ENCODE results near the gene FLT3.
"Not testable (repeated sequence)": the region's sequence is repeated elsewhere in the genome, so short reads cannot be mapped to it uniquely, and the experiment has no call there.

The FLT3 gene

DNA sequence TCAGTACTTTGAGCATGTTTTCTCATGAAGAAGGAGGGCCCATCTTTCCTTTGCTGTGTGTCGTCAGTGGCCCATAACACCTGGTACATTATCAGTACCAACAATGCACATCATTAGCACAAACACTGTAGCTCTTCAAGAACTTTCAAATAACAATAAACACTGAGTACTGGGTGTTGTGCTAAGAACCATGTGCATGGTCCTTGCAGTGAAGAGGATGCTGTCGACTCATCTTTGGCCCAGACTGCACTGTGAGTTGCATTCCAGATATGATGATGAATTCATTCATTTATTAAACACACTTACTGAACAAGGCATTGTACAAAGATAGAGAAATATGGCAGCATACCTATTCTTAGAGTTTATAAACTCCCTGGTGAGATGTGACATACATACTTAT, 55.8 kb downstream of the FLT3 start:
- Histone ChIP-seq H3K4me1 (ENCODE audit: control insufficient read depth, insufficient read depth, low read length) (no peaks in the 10 kb centered on the region), H3K4me3 (ENCODE audit: low read length in 2 of 2) (no peak overlapping the region), H3K27ac (ENCODE audit: low read length) (no peak overlapping the region), H3K36me3 (ENCODE audit: control insufficient read depth in 2 of 2, insufficient read depth in 2 of 2, low read length in 2 of 2) (no peaks in the 10 kb centered on the region), H3K27me3 (ENCODE audit: control insufficient read depth in 1 of 2, insufficient read depth in 2 of 2, low read length in 2 of 2) (no peaks in the 10 kb centered on the region), H3K9me3 (ENCODE audit: control insufficient read depth in 2 of 2, low read length in 2 of 2) (no peaks in the 10 kb centered on the region), H3K9ac (ENCODE audit: low read length in 2 of 2) (no peak overlapping the region)

- H3K36me3 ChIP-seq (ENCODE audit: control insufficient read depth in 2 of 2, insufficient read depth in 2 of 2, low read length in 2 of 2), result no peaks in the 10 kb centered on the region
- H3K4me1 ChIP-seq (ENCODE audit: control insufficient read depth, insufficient read depth, low read length), result no peaks in the 10 kb centered on the region
- H3K9ac ChIP-seq (ENCODE audit: low read length in 2 of 2), result no peak overlapping the region
- H3K4me3 ChIP-seq (ENCODE audit: low read length in 2 of 2), result no peak overlapping the region
- no peaks in the 10 kb centered on the region for H3K27me3 ChIP-seq (ENCODE audit: control insufficient read depth in 1 of 2, insufficient read depth in 2 of 2, low read length in 2 of 2)
- no peaks in the 10 kb centered on the region for H3K9me3 ChIP-seq (ENCODE audit: control insufficient read depth in 2 of 2, low read length in 2 of 2)
- no peak overlapping the region for H3K27ac ChIP-seq (ENCODE audit: low read length)
Measured at GRCh38 chr13:28043224-28043623, 57.2 kb downstream of the FLT3 start.

- no peaks in the 10 kb centered on the region for H3K4me1 ChIP-seq (ENCODE audit: control insufficient read depth, insufficient read depth, low read length)
- no peak overlapping the region for H3K27ac ChIP-seq (ENCODE audit: low read length)
- H3K9me3 ChIP-seq (ENCODE audit: control insufficient read depth in 2 of 2, low read length in 2 of 2), result no peaks in the 10 kb centered on the region
- H3K27me3 ChIP-seq (ENCODE audit: control insufficient read depth in 1 of 2, insufficient read depth in 2 of 2, low read length in 2 of 2), result no peaks in the 10 kb centered on the region
- H3K36me3 ChIP-seq (ENCODE audit: control insufficient read depth in 2 of 2, insufficient read depth in 2 of 2, low read length in 2 of 2), result no peaks in the 10 kb centered on the region
- no peak overlapping the region for H3K9ac ChIP-seq (ENCODE audit: low read length in 2 of 2)
- H3K4me3 ChIP-seq (ENCODE audit: low read length in 2 of 2), result no peak overlapping the region
Measured at GRCh38 chr13:28041501-28041900, 58.9 kb downstream of the FLT3 start.

- H3K27me3 ChIP-seq (ENCODE audit: control insufficient read depth in 1 of 2, insufficient read depth in 2 of 2, low read length in 2 of 2), result no peaks in the 10 kb centered on the region
- H3K9ac ChIP-seq (ENCODE audit: low read length in 2 of 2), result no peak overlapping the region
- H3K4me1 ChIP-seq (ENCODE audit: control insufficient read depth, insufficient read depth, low read length), result no peaks in the 10 kb centered on the region
- H3K4me3 ChIP-seq (ENCODE audit: low read length in 2 of 2), result no peak overlapping the region
- H3K27ac ChIP-seq (ENCODE audit: low read length), result no peak overlapping the region
- H3K9me3 ChIP-seq (ENCODE audit: control insufficient read depth in 2 of 2, low read length in 2 of 2), result no peaks in the 10 kb centered on the region
- no peaks in the 10 kb centered on the region for H3K36me3 ChIP-seq (ENCODE audit: control insufficient read depth in 2 of 2, insufficient read depth in 2 of 2, low read length in 2 of 2)
Measured at GRCh38 chr13:28041031-28041461, 59.3 kb downstream of the FLT3 start.

- Histone ChIP-seq H3K4me3 (ENCODE audit: low read length in 2 of 2) (no peak overlapping the region), H3K27ac (ENCODE audit: low read length) (no peak overlapping the region), H3K4me1 (ENCODE audit: control insufficient read depth, insufficient read depth, low read length) (no peaks in the 10 kb centered on the region), H3K9me3 (ENCODE audit: control insufficient read depth in 2 of 2, low read length in 2 of 2) (no peaks in the 10 kb centered on the region), H3K9ac (ENCODE audit: low read length in 2 of 2) (no peak overlapping the region), H3K27me3 (ENCODE audit: control insufficient read depth in 1 of 2, insufficient read depth in 2 of 2, low read length in 2 of 2) (no peaks in the 10 kb centered on the region), H3K36me3 (ENCODE audit: control insufficient read depth in 2 of 2, insufficient read depth in 2 of 2, low read length in 2 of 2) (no peaks in the 10 kb centered on the region)
Measured at GRCh38 chr13:28037399-28037798, 63.0 kb downstream of the FLT3 start.

- Histone ChIP-seq H3K9ac (ENCODE audit: low read length in 2 of 2) (no peak overlapping the region), H3K36me3 (ENCODE audit: control insufficient read depth in 2 of 2, insufficient read depth in 2 of 2, low read length in 2 of 2) (no peaks in the 10 kb centered on the region), H3K27ac (ENCODE audit: low read length) (no peak overlapping the region), H3K9me3 (ENCODE audit: control insufficient read depth in 2 of 2, low read length in 2 of 2) (no peaks in the 10 kb centered on the region), H3K27me3 (ENCODE audit: control insufficient read depth in 1 of 2, insufficient read depth in 2 of 2, low read length in 2 of 2) (peaks cover 0 to 1% of the 10 kb centered on the region in 2 donors), H3K4me3 (ENCODE audit: low read length in 2 of 2) (no peak overlapping the region), H3K4me1 (ENCODE audit: control insufficient read depth, insufficient read depth, low read length) (no peaks in the 10 kb centered on the region)
Measured at GRCh38 chr13:28035146-28035782, 65.1 kb downstream of the FLT3 start.

DNA sequence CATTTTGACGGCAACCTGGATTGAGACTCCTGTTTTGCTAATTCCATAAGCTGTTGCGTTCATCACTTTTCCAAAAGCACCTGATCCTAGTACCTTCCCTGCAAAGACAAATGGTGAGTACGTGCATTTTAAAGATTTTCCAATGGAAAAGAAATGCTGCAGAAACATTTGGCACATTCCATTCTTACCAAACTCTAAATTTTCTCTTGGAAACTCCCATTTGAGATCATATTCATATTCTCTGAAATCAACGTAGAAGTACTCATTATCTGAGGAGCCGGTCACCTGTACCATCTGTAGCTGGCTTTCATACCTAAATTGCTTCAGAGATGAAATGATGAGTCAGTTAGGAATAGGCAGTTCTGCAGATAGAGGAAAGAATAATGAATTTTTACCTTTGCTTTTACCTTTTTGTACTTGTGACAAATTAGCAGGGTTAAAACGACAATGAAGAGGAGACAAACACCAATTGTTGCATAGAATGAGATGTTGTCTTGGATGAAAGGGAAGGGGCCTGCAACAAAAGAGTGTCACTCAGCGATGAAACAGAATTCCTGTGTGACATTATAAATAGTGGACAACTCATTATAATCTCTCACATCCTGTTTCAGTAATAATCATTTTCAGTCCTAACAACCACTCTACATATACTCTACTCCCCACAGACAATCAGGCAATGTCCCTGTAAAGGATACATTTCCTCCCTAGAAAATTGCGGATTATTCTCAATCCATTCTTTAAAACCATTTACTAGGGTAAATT, 66.3 kb downstream of the FLT3 start:
- H3K36me3 ChIP-seq (ENCODE audit: control insufficient read depth in 2 of 2, insufficient read depth in 2 of 2, low read length in 2 of 2), result no peaks in the 10 kb centered on the region
- H3K9ac ChIP-seq (ENCODE audit: low read length in 2 of 2), result no peak overlapping the region
- H3K27ac ChIP-seq (ENCODE audit: low read length), result no peak overlapping the region
- no peaks in the 10 kb centered on the region for H3K4me1 ChIP-seq (ENCODE audit: control insufficient read depth, insufficient read depth, low read length)
- no peaks in the 10 kb centered on the region for H3K9me3 ChIP-seq (ENCODE audit: control insufficient read depth in 2 of 2, low read length in 2 of 2)
- H3K27me3 ChIP-seq (ENCODE audit: control insufficient read depth in 1 of 2, insufficient read depth in 2 of 2, low read length in 2 of 2), result peaks cover 0 to 4% of the 10 kb centered on the region in 2 donors
- H3K4me3 ChIP-seq (ENCODE audit: low read length in 2 of 2), result no peak overlapping the region

DNA sequence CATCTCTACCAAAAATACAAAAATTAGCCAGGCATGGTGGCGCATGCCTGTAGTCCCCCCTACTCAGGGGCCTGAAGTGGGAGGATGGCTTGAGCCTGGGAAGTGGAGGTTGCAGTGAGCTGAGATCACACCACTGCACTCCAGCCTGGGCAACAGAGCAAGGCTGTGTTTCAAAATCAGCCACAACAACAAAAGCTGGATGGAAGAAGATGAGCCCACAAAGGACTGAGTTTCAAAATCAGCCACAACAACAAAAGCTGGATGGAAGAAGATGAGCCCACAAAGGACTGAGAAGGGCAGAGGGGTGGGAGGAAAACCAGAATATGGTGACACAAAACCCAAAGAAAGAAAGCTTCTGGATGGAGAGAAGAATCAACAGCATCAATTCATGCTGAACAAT, 67.9 kb downstream of the FLT3 start:
- H3K27ac ChIP-seq (ENCODE audit: low read length); H3K9ac ChIP-seq (ENCODE audit: low read length in 2 of 2); H3K9me3 ChIP-seq (ENCODE audit: control insufficient read depth in 2 of 2, low read length in 2 of 2); H3K4me1 ChIP-seq (ENCODE audit: control insufficient read depth, insufficient read depth, low read length); H3K4me3 ChIP-seq (ENCODE audit: low read length in 2 of 2); H3K27me3 ChIP-seq (ENCODE audit: control insufficient read depth in 1 of 2, insufficient read depth in 2 of 2, low read length in 2 of 2); H3K36me3 ChIP-seq (ENCODE audit: control insufficient read depth in 2 of 2, insufficient read depth in 2 of 2, low read length in 2 of 2): not testable (repeated sequence)

GRCh38 chr13:28031896-28032288, 68.5 kb downstream of the FLT3 start:
- Histone ChIP-seq H3K9ac (ENCODE audit: low read length in 2 of 2) (no peak overlapping the region), H3K27ac (ENCODE audit: low read length) (no peak overlapping the region), H3K9me3 (ENCODE audit: control insufficient read depth in 2 of 2, low read length in 2 of 2) (no peaks in the 10 kb centered on the region), H3K36me3 (ENCODE audit: control insufficient read depth in 2 of 2, insufficient read depth in 2 of 2, low read length in 2 of 2) (no peaks in the 10 kb centered on the region), H3K27me3 (ENCODE audit: control insufficient read depth in 1 of 2, insufficient read depth in 2 of 2, low read length in 2 of 2) (peaks cover 3 to 4% of the 10 kb centered on the region in 2 donors), H3K4me1 (ENCODE audit: control insufficient read depth, insufficient read depth, low read length) (no peaks in the 10 kb centered on the region), H3K4me3 (ENCODE audit: low read length in 2 of 2) (no peak overlapping the region)

DNA sequence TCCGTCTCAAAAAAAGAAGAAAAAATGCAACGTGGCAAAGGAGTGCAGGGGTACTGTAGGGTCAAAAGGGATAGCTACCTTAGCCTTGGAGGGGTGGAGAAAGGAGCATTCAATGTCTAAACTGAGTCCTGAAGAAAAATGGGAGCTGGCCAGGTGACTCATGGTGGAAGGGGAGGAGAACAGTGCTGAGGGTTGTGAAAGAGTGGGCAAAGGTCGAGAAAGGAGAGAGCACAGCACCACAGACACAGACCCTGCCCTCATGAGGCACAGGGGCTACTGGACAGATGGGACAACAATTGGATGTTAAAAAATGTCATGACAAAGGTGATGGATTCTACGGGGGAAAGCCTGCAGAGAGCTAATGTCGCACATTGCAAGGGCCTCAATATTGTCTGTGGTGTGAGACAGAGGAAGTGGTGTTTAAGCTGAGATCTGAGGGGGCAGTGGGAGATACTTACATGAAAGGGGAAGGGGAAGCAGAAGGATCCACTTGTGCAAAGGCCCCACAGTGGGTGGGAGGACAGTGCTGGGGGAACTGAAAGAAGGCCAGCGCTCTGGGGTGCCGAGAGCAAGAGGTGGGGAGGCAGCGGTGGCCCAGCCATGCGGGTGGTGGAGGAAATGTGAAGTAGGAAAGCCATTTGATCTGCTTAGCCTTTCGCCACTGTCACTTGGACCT, 69.0 kb downstream of the FLT3 start:
- Histone ChIP-seq H3K4me1 (ENCODE audit: control insufficient read depth, insufficient read depth, low read length) (no peaks in the 10 kb centered on the region), H3K4me3 (ENCODE audit: low read length in 2 of 2) (no peak overlapping the region), H3K9me3 (ENCODE audit: control insufficient read depth in 2 of 2, low read length in 2 of 2) (no peaks in the 10 kb centered on the region), H3K27ac (ENCODE audit: low read length) (no peak overlapping the region), H3K9ac (ENCODE audit: low read length in 2 of 2) (no peak overlapping the region), H3K36me3 (ENCODE audit: control insufficient read depth in 2 of 2, insufficient read depth in 2 of 2, low read length in 2 of 2) (no peaks in the 10 kb centered on the region), H3K27me3 (ENCODE audit: control insufficient read depth in 1 of 2, insufficient read depth in 2 of 2, low read length in 2 of 2) (peaks cover 3 to 4% of the 10 kb centered on the region in 2 donors)

Data from stomach smooth muscle (tissue), 2 donors.